K562 (cell line): Measurements from ENCODE around the gene TMEM270. TPM values are rescaled to one million over a fixed set of nuclear protein-coding genes. Genes with fewer than 3 reads are reported as not detected.

Source experiments
- BRD9 ChIP-seq: fragments of 450-650 bp; IDR thresholded peaks from 2 replicates; pipeline ENCODE4 v1.6.1; 2018; ENCODE audit warnings: low read depth; ENCODE audit not compliant: partially characterized antibody
- CHD1 ChIP-seq: fragments of 200-600 bp; sonication (generic); IDR thresholded peaks from one replicate; pipeline ENCODE4 v1.6.1; 2012; ENCODE audit warnings: mild to moderate bottlenecking, moderate library complexity, low read length, inconsistent platforms
- DMBX1 ChIP-seq: fragments of 250-450 bp; sonication (Bioruptor Pico); IDR thresholded peaks from 2 replicates; pipeline ENCODE4 v1.8.0; 2022; ENCODE audit warnings: inconsistent platforms, mild to moderate bottlenecking, moderate library complexity, borderline replicate concordance
- FOXA3 ChIP-seq, 2 experiments: fragments of 450-650 bp in 1 of 2; sonication (generic) in 1 of 2; formaldehyde crosslinking; IDR thresholded peaks in 1 of 2; conservative IDR thresholded peaks in 1 of 2; 2 replicates each; pipeline versions ENCODE4 v1.4.0 to v1.8.0; 2020 to 2022; ENCODE audit warnings: mild to moderate bottlenecking in 2 of 2, missing genetic modification reagents in 1 of 2
- GABPB1 ChIP-seq: sonication (generic); formaldehyde crosslinking; IDR thresholded peaks from 2 replicates; pipeline ENCODE4 v1.8.0; 2022; ENCODE audit warnings: mild to moderate bottlenecking, missing genetic modification reagents
- HDAC8 ChIP-seq: fragments of 450-650 bp; IDR thresholded peaks from 2 replicates; pipeline ENCODE4 v1.6.1; 2016; ENCODE audit warnings: mild to moderate bottlenecking, missing genetic modification characterization, moderate library complexity, missing compliant biosample characterization
- LCOR ChIP-seq: sonication (generic); formaldehyde crosslinking; IDR thresholded peaks from 2 replicates; pipeline ENCODE4 v1.8.0; 2022; ENCODE audit warnings: mild to moderate bottlenecking, missing genetic modification reagents
- MAFG ChIP-seq: fragments of 450-650 bp; conservative IDR thresholded peaks from 2 replicates; pipeline ENCODE4 v1.6.1; 2016; ENCODE audit warnings: missing genetic modification characterization, missing compliant biosample characterization
- NFATC3 ChIP-seq: fragments of 450-650 bp; IDR thresholded peaks from 2 replicates; pipeline ENCODE4 v1.6.1; 2017; ENCODE audit warnings: mild to moderate bottlenecking
- NFYB ChIP-seq: IDR thresholded peaks from 2 replicates; pipeline ENCODE4 v1.6.1; 2011; ENCODE audit warnings: mild to moderate bottlenecking, moderate library complexity; ENCODE audit not compliant: insufficient read length; ENCODE audit errors: extremely low read depth
- RB1 ChIP-seq: fragments of 450-650 bp; IDR thresholded peaks from 2 replicates; pipeline ENCODE4 v1.6.1; 2017; ENCODE audit warnings: low read depth, mild to moderate bottlenecking
- STAT5A ChIP-seq: IDR thresholded peaks from 2 replicates; pipeline ENCODE4 v1.6.1; 2012; ENCODE audit warnings: low read length, inconsistent platforms, borderline replicate concordance
- TCF7L2 ChIP-seq: fragments of 150-350 bp; IDR thresholded peaks from 2 replicates; pipeline ENCODE4 v1.6.1; 2016; ENCODE audit warnings: low read depth, mild to moderate bottlenecking, low read length, moderate library complexity
- YY1 ChIP-seq, 3 experiments: IDR thresholded peaks; 2 replicates each; pipeline ENCODE4 v1.6.1; 2011; ENCODE audit warnings: low read length in 2 of 3, mild to moderate bottlenecking in 2 of 3, moderate library complexity in 2 of 3, borderline replicate concordance in 1 of 3, control low read depth in 1 of 3, low read depth in 1 of 3; ENCODE audit not compliant: insufficient read depth in 3 of 3, insufficient replicate concordance in 2 of 3, control insufficient read depth in 1 of 3, insufficient read length in 1 of 3; ENCODE audit errors: extremely low read depth in 1 of 3
- ZNF384 ChIP-seq: IDR thresholded peaks from 2 replicates; pipeline ENCODE4 v1.6.1; 2012; ENCODE audit warnings: low read depth, low read length, improper control_type of control experiment
- polyA plus RNA-seq, 8 experiments: library from polyadenylated mRNA; depleted of rRNA in 4 of 8; stranded (reverse) in 5 of 8; unstranded in 3 of 8; fragments of >200 nt; fragmentation: Nextera tagmentation in 2 of 8; fragmentation: Illumina TruSeq in 1 of 8; extraction: Ambion mirVana in 2 of 8; extraction: Trizol in 1 of 8; gene quantifications; 2 replicates each; pipeline versions ENCODE4 v1.2.1 to v1.2.3, GENCODE V29; 2011 to 2014; ENCODE audit warnings: inconsistent platforms in 1 of 8, missing spikeins in 1 of 8
- total RNA-seq, 7 experiments: library from RNA; depleted of rRNA in 6 of 7; stranded (reverse); fragments of >200 nt in 6 of 7; fragmentation: Illumina TruSeq in 2 of 7; extraction: Trizol in 2 of 7; gene quantifications; 2 replicates each; pipeline versions ENCODE4 v1.2.1 to v1.2.3, GENCODE V29; 2011 to 2021; ENCODE audit warnings: low replicate concordance in 1 of 7
- TF ChIP-seq, protein P1 (sequence below), 2 experiments: IDR thresholded peaks in 1 of 2; conservative IDR thresholded peaks in 1 of 2; 2 replicates each; pipeline ENCODE4 v1.6.1; 2016; ENCODE audit warnings: low read depth in 2 of 2, mild to moderate bottlenecking in 1 of 2, missing compliant biosample characterization in 1 of 2, missing genetic modification characterization in 1 of 2, moderate library complexity in 1 of 2
- TF ChIP-seq, protein P2 (sequence below): fragments of 450-650 bp; formaldehyde crosslinking; IDR thresholded peaks from 2 replicates; pipeline ENCODE4 v1.4.0; 2020; ENCODE audit warnings: mild to moderate bottlenecking, mixed read lengths
- TF ChIP-seq, protein P3 (sequence below): fragments of 250-450 bp; sonication (Bioruptor Pico); IDR thresholded peaks from 2 replicates; pipeline ENCODE4 v1.4.0; 2020; ENCODE audit warnings: mild to moderate bottlenecking, moderate library complexity, borderline replicate concordance

Gene TMEM270
- total and polyA plus RNA-seq, 9 of the 15 experiments (the other 6 are each of a cell fraction or from before 2014, with no cell fraction given), result not detected

DNA sequence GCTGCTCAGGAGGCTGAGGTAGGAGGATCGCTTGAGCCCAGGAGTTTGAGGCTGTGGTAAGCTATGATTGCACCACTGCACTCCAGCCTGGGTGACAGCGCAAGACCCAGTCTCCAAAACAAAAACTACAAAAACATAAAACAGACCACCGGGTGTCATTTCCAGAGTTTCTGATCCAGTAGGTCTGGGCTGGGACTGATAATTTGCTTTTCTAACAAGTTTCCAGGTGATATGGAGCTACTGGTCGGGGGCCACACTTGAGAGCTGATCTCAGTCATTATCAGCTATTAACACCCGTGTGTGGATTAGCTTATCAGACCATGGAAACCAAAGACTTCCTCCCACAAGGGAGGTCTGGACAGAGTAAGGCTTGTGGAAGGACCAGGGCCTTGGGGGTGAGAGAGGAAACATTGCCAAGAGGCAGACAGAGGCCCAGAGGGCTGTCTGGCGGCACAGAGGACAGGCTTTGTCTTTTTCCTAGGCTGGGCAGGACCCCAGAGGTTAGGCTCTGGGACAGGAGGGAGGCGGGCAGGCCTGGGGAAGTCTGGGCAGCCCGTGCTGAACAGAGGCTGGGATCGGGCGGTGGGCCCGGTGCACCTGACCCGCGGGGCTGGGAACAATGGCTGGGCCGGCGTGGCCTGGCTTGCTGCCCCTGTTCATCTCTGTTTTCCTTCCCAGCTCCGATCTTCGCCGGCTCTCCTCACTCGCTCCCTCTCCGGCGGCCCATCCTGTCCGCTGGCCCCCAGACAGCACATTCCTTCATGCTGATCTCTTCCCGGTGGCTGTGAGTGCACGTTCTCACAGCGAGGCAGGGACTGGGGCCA, 25.2 kb downstream of the TMEM270 start (continued):
- TF ChIP-seq HDAC8 (0 out of 2 replicates have a peak, but pooled peaks have one; percentile 22), NFYB (no peak), NFATC3 (peak; percentile 97), GABPB1 (CRISPR knock-in tag) (no peak), ZNF384 (peak; percentile 45; the same call in 1 of the 2 replicates), CHD1 (no peak), RB1 (peak; percentile 64), YY1 (IDR thresholded peaks at IDR 0.05; ENCODE audit: borderline replicate concordance in 1 of 3, control insufficient read depth in 1 of 3, extremely low read depth in 1 of 3, insufficient read depth in 3 of 3, insufficient read length in 1 of 3, insufficient replicate concordance in 2 of 3, low read depth in 1 of 3, low read length in 2 of 3) (no peak), BRD9 (peak; percentile 68), FOXA3 (CRISPR knock-in tag; conservative IDR thresholded peaks at IDR 0.05 in 1 of 2, IDR thresholded peaks at IDR 0.05 in 1 of 2) (peak in 1 of 2 experiments; percentile 68; a peak in 2 of 4 replicates), TCF7L2 (no peak), LCOR (peak; percentile 85; the same call in 1 of the 2 replicates), DMBX1 (CRISPR knock-in tag) (peak; percentile 99), MAFG (tag) (peak; percentile 57; the same call in 1 of the 2 replicates), STAT5A (peak; percentile 99)
- TF ChIP-seq, protein P1, sequence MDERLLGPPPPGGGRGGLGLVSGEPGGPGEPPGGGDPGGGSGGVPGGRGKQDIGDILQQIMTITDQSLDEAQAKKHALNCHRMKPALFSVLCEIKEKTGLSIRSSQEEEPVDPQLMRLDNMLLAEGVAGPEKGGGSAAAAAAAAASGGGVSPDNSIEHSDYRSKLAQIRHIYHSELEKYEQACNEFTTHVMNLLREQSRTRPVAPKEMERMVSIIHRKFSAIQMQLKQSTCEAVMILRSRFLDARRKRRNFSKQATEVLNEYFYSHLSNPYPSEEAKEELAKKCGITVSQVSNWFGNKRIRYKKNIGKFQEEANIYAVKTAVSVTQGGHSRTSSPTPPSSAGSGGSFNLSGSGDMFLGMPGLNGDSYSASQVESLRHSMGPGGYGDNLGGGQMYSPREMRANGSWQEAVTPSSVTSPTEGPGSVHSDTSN (CRISPR knock-in tag; IDR thresholded peaks at IDR 0.05; ENCODE audit: low read depth), result no peak
- TF ChIP-seq, protein P1 (tag; conservative IDR thresholded peaks at IDR 0.05; ENCODE audit: low read depth), result 0 out of 2 replicates have a peak, but pooled peaks have one; percentile 47
- TF ChIP-seq, protein P2, sequence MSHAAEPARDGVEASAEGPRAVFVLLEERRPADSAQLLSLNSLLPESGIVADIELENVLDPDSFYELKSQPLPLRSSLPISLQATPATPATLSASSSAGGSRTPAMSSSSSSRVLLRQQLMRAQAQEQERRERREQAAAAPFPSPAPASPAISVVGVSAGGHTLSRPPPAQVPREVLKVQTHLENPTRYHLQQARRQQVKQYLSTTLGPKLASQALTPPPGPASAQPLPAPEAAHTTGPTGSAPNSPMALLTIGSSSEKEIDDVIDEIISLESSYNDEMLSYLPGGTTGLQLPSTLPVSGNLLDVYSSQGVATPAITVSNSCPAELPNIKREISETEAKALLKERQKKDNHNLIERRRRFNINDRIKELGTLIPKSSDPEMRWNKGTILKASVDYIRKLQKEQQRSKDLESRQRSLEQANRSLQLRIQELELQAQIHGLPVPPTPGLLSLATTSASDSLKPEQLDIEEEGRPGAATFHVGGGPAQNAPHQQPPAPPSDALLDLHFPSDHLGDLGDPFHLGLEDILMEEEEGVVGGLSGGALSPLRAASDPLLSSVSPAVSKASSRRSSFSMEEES, result peak; percentile 10; the same call in 1 of the 2 replicates
- TF ChIP-seq, protein P3, sequence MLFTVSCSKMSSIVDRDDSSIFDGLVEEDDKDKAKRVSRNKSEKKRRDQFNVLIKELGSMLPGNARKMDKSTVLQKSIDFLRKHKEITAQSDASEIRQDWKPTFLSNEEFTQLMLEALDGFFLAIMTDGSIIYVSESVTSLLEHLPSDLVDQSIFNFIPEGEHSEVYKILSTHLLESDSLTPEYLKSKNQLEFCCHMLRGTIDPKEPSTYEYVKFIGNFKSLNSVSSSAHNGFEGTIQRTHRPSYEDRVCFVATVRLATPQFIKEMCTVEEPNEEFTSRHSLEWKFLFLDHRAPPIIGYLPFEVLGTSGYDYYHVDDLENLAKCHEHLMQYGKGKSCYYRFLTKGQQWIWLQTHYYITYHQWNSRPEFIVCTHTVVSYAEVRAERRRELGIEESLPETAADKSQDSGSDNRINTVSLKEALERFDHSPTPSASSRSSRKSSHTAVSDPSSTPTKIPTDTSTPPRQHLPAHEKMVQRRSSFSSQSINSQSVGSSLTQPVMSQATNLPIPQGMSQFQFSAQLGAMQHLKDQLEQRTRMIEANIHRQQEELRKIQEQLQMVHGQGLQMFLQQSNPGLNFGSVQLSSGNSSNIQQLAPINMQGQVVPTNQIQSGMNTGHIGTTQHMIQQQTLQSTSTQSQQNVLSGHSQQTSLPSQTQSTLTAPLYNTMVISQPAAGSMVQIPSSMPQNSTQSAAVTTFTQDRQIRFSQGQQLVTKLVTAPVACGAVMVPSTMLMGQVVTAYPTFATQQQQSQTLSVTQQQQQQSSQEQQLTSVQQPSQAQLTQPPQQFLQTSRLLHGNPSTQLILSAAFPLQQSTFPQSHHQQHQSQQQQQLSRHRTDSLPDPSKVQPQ (CRISPR knock-in tag), result peak; percentile 93
